PC-3 (cell line): ENCODE results near the gene MAB21L4.

Experiments
- CTCF ChIP-seq: fragments of 300-600 bp; sonication (generic); conservative IDR thresholded peaks from 2 replicates; pipeline ENCODE4 v1.5.1; 2017; ENCODE audit warnings: antibody characterized with exemption, low read depth, mild to moderate bottlenecking, low read length
- EZH2 ChIP-seq: fragments of 300-600 bp; sonication (generic); IDR thresholded peaks from one replicate; pipeline ENCODE4 v1.6.1; 2017; ENCODE audit warnings: antibody characterized with exemption, mild to moderate bottlenecking, low read length; ENCODE audit not compliant: unreplicated experiment
- EZH2phosphoT487 ChIP-seq: fragments of 300-600 bp; sonication (generic); IDR thresholded peaks from 2 replicates; pipeline ENCODE4 v1.6.1; 2018; ENCODE audit warnings: mild to moderate bottlenecking, antibody characterized with exemption, low read length, borderline replicate concordance

- TF ChIP-seq CTCF: no peak
- no peak for TF ChIP-seq EZH2phosphoT487
- TF ChIP-seq EZH2: no peak
These were observed 38.7 kb upstream of the MAB21L4 start for GRCh38 chr2:240934701-240935102.
